HepG2 (cell line): Measurements from ENCODE around the gene YKT6. TPM values are rescaled to one million over a fixed set of nuclear protein-coding genes. Genes with fewer than 3 reads are reported as not detected.

Experiments used
- ATAC-seq: fragments of 200-7000 bp; cut with Tn5 transposase; 3 replicates; pipeline ENCODE4 v1.9.1; 2020; ENCODE audit warnings: mild to moderate bottlenecking, moderate library complexity
- BruUV-seq: library from RNA; stranded (reverse); fragments of 400-500 nt; replicated peaks from 2 replicates; lab custom pipeline; 2021; lab: Mats Ljungman, UMichigan
- CTCF ChIA-PET: fragments of 300-600 bp; formaldehyde crosslinking; extraction: SDS; loops from one replicate; lab custom pipeline; 2021; ENCODE audit warnings: low total read pairs, inconsistent platforms, low intra/inter-chr PET ratio; lab: Yijun Ruan, JAX
- POLR2A ChIA-PET: fragments of 350-600 bp; sonication (Branson Sonifier 250); formaldehyde crosslinking; loops from one replicate; lab custom pipeline; 2020; ENCODE audit warnings: antibody characterized with exemption, inconsistent platforms; lab: Yijun Ruan, JAX
- DNase-seq: peaks from one replicate; pipeline ENCODE4 v3.0.0-alpha.2; 2015; ENCODE audit warnings: low spot score
- FAIRE-seq: peaks from 3 replicates; lab custom pipeline; 2011; peaks lifted over from hg19 to GRCh38; lab: Jason Lieb, UNC
- H2AFZ ChIP-seq: one replicate; pipeline ENCODE4 v1.6.1; 2011; ENCODE audit warnings: low read length, inconsistent platforms
- H3K27ac ChIP-seq: fragments of 300-600 bp; 3 replicates; pipeline ENCODE4 v1.8.0; 2011; ENCODE audit warnings: mixed run types, mild to moderate bottlenecking, mixed read lengths, low read length, inconsistent platforms; ENCODE audit not compliant: insufficient read depth; ENCODE audit errors: extremely low read length
- H3K27me3 ChIP-seq, 2 experiments: fragments of 200-600 bp in 1 of 2; 2 replicates in 1 of 2; 3 replicates in 1 of 2; pipeline versions ENCODE4 v1.6.0 to v1.8.0; 2011; ENCODE audit warnings: low read length in 2 of 2, mild to moderate bottlenecking in 2 of 2, moderate library complexity in 2 of 2, inconsistent platforms in 1 of 2; ENCODE audit not compliant: insufficient read depth in 2 of 2, control insufficient read depth in 1 of 2
- H3K36me3 ChIP-seq, 2 experiments: fragments of 200-600 bp in 1 of 2; replicated peaks in 1 of 2; 2 replicates in 1 of 2; 3 replicates in 1 of 2; pipeline versions ENCODE4 v1.5.1 to v1.8.0; 2011; ENCODE audit warnings: low read length in 2 of 2, inconsistent platforms in 1 of 2; ENCODE audit not compliant: insufficient read depth in 2 of 2, control insufficient read depth in 1 of 2
- H3K4me1 ChIP-seq: 2 replicates; pipeline ENCODE4 v1.5.1; 2012; ENCODE audit warnings: low read length, inconsistent platforms; ENCODE audit not compliant: insufficient read depth
- H3K4me2 ChIP-seq: 2 replicates; pipeline ENCODE4 v1.6.0; 2011; ENCODE audit warnings: low read depth, low read length, inconsistent platforms
- H3K4me3 ChIP-seq, 3 experiments: fragments of 200-600 bp in 1 of 3; sonication (generic), shearing (Covaris generic) in 1 of 3; replicated peaks in 1 of 3; 2 replicates each; pipeline ENCODE4 v1.5.1; 2011 to 2016; ENCODE audit warnings: low read length in 3 of 3, inconsistent platforms in 2 of 3, low read depth in 2 of 3, mild to moderate bottlenecking in 2 of 3, control low read depth in 1 of 3, mixed read lengths in 1 of 3; ENCODE audit not compliant: insufficient read depth in 1 of 3
- H3K79me2 ChIP-seq: one replicate; pipeline ENCODE4 v1.6.1; 2011; ENCODE audit warnings: low read length, inconsistent platforms; ENCODE audit not compliant: insufficient read depth
- H3K9ac ChIP-seq: 2 replicates; pipeline ENCODE4 v1.6.0; 2011; ENCODE audit warnings: mild to moderate bottlenecking, low read depth, low read length, inconsistent platforms; ENCODE audit not compliant: insufficient read depth
- H3K9me3 ChIP-seq: 2 replicates; pipeline ENCODE4 v1.5.1; 2012; ENCODE audit warnings: mild to moderate bottlenecking, low read length
- H4K20me1 ChIP-seq: 2 replicates; pipeline ENCODE4 v1.6.0; 2011; ENCODE audit warnings: inconsistent platforms, mild to moderate bottlenecking, low read length, moderate library complexity; ENCODE audit not compliant: insufficient read depth
- DPF2 ChIP-seq: sonication (generic); formaldehyde crosslinking; IDR thresholded peaks from 2 replicates; pipeline ENCODE4 v1.4.0; 2020; ENCODE audit warnings: mild to moderate bottlenecking, low read depth, missing genetic modification reagents, borderline replicate concordance
- EZH2 ChIP-seq: conservative IDR thresholded peaks from 2 replicates; pipeline ENCODE4 v1.6.1; 2012; ENCODE audit warnings: mild to moderate bottlenecking, low read depth, low read length, moderate library complexity
- HNF1A ChIP-seq, 2 experiments: sonication (generic) in 1 of 2; formaldehyde crosslinking in 1 of 2; IDR thresholded peaks; 2 replicates each; pipeline versions ENCODE4 v1.4.0 to v1.6.1; 2016 to 2020; ENCODE audit warnings: borderline replicate concordance in 1 of 2, low read depth in 1 of 2, mild to moderate bottlenecking in 1 of 2, missing genetic modification reagents in 1 of 2
- HNRNPL ChIP-seq: fragments of 200-400 bp; formaldehyde crosslinking; IDR thresholded peaks from 2 replicates; pipeline ENCODE4 v1.6.1; 2017; ENCODE audit warnings: mild to moderate bottlenecking, low read depth, low read length
- IRX3 ChIP-seq: sonication (generic); formaldehyde crosslinking; IDR thresholded peaks from 2 replicates; pipeline ENCODE4 v1.8.1; 2023; ENCODE audit warnings: mild to moderate bottlenecking, low read depth, missing genetic modification reagents, borderline replicate concordance
- STAG1 ChIP-seq: sonication (generic); formaldehyde crosslinking; IDR thresholded peaks from 2 replicates; pipeline ENCODE4 v1.4.0; 2020; ENCODE audit warnings: missing genetic modification reagents
- TP53 ChIP-seq: sonication (generic); formaldehyde crosslinking; conservative IDR thresholded peaks from 2 replicates; pipeline ENCODE4 v1.4.0; 2020; ENCODE audit warnings: missing genetic modification reagents
- WGBS: methylation state at CpG from one replicate; pipeline ENCODE4 v1.1.6; 2017; ENCODE audit warnings: low lambda C conversion rate; 5-methylcytosine and 5-hydroxymethylcytosine counted together
- in situ Hi-C: cut with HindIII; loops from 2 replicates; pipeline ENCODE4 v1.10.0; 2017; ENCODE audit warnings: low pct_unique_long_range_greater_than_20kb; ENCODE audit not compliant: extremely low pct_ligation_motif_present
- intact Hi-C: fragments of 100-400 bp; cut with micrococcal nuclease; formaldehyde crosslinking; loops from one replicate; pipeline ENCODE4 v1.10.0; 2022; ENCODE audit not compliant: unreplicated experiment
- polyA plus RNA-seq, 8 experiments: library from polyadenylated mRNA; depleted of rRNA in 3 of 8; stranded (reverse) in 7 of 8; unstranded in 1 of 8; fragments of >200 nt; fragmentation: Illumina TruSeq in 4 of 8; extraction: Trizol in 4 of 8; gene quantifications; 2 replicates each; pipeline versions ENCODE4 v1.2.1 to v1.2.3, GENCODE V29; 2011 to 2016; ENCODE audit warnings: low read depth in 4 of 8, missing spikeins in 1 of 8, mixed read lengths in 1 of 8; ENCODE audit not compliant: insufficient read depth in 1 of 8
- total RNA-seq, 5 experiments: library from RNA; depleted of rRNA; stranded (reverse); fragments of >200 nt; fragmentation: Illumina TruSeq; extraction: Trizol; gene quantifications; 2 replicates each; pipeline ENCODE4 v1.2.3, GENCODE V29; 2016; ENCODE audit warnings: low read depth in 1 of 5
- TF ChIP-seq, protein P1 (sequence below): sonication (generic); formaldehyde crosslinking; IDR thresholded peaks from 2 replicates; pipeline ENCODE4 v1.5.0; 2020; ENCODE audit warnings: mild to moderate bottlenecking, missing genetic modification reagents
- TF ChIP-seq, protein P2 (sequence below): sonication (generic); formaldehyde crosslinking; IDR thresholded peaks from 2 replicates; pipeline ENCODE4 v1.5.0; 2020; ENCODE audit warnings: mild to moderate bottlenecking, missing genetic modification reagents, moderate library complexity

The YKT6 gene
- total and polyA plus RNA-seq, 2 of the 13 experiments (the other 11 are each of a cell fraction or from before 2014, with no cell fraction given) = 52.2 to 60.3 TPM

- TF ChIP-seq HNF1A (IDR thresholded peaks at IDR 0.05; ENCODE audit: low read depth) (no peak), HNF1A (CRISPR knock-in tag; IDR thresholded peaks at IDR 0.05; ENCODE audit: borderline replicate concordance) (no peak), TP53 (CRISPR knock-in tag) (no peak), EZH2 (no peak), DPF2 (CRISPR knock-in tag) (no peak)
- TF ChIP-seq, protein P1, sequence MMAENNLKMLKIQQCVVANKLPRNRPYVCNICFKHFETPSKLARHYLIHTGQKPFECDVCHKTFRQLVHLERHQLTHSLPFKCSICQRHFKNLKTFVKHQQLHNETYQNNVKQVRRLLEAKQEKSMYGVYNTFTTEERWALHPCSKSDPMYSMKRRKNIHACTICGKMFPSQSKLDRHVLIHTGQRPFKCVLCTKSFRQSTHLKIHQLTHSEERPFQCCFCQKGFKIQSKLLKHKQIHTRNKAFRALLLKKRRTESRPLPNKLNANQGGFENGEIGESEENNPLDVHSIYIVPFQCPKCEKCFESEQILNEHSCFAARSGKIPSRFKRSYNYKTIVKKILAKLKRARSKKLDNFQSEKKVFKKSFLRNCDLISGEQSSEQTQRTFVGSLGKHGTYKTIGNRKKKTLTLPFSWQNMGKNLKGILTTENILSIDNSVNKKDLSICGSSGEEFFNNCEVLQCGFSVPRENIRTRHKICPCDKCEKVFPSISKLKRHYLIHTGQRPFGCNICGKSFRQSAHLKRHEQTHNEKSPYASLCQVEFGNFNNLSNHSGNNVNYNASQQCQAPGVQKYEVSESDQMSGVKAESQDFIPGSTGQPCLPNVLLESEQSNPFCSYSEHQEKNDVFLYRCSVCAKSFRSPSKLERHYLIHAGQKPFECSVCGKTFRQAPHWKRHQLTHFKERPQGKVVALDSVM (CRISPR knock-in tag) = no peak
Observed at GRCh38 chr7:44242091-44242490, 41.3 kb downstream of the YKT6 start (continued).

- no peak overlapping the region for H3K4me3 ChIP-seq
- FAIRE-seq (no peak), ATAC-seq (peak; percentile 41), DNase-seq (no peak)
- H3K4me2 ChIP-seq = no peak overlapping the region
- in situ Hi-C loops (loop anchor here (5.0 kb wide), 1 partner anchor 233 kb away; no protein-coding TSS in a partner anchor), intact Hi-C loops (no loop called here)
- no peaks in the 10 kb centered on the region for H4K20me1 ChIP-seq
- ChIA-PET CTCF (interaction anchor here (1.5 kb wide), 1 partner anchor 233 kb away, joined by 5 read pairs; no protein-coding TSS in a partner anchor), POLR2A (no interaction called here)
- no peaks in the 10 kb centered on the region for H3K36me3 ChIP-seq
- no TSS peak for BruUV-seq
- no peak overlapping the region for H3K9ac ChIP-seq
- no peaks in the 10 kb centered on the region for H3K4me1 ChIP-seq
- 59% methylated on average over 4 of the region's 8 CpGs for WGBS
- no peak overlapping the region for H2AFZ ChIP-seq
- TF ChIP-seq IRX3 (CRISPR knock-in tag) (no peak), HNRNPL (0 out of 2 replicates have a peak, but pooled peaks have one; percentile 30), STAG1 (peak; percentile 34)
- TF ChIP-seq, protein P2, sequence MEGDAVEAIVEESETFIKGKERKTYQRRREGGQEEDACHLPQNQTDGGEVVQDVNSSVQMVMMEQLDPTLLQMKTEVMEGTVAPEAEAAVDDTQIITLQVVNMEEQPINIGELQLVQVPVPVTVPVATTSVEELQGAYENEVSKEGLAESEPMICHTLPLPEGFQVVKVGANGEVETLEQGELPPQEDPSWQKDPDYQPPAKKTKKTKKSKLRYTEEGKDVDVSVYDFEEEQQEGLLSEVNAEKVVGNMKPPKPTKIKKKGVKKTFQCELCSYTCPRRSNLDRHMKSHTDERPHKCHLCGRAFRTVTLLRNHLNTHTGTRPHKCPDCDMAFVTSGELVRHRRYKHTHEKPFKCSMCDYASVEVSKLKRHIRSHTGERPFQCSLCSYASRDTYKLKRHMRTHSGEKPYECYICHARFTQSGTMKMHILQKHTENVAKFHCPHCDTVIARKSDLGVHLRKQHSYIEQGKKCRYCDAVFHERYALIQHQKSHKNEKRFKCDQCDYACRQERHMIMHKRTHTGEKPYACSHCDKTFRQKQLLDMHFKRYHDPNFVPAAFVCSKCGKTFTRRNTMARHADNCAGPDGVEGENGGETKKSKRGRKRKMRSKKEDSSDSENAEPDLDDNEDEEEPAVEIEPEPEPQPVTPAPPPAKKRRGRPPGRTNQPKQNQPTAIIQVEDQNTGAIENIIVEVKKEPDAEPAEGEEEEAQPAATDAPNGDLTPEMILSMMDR (CRISPR knock-in tag) = peak; percentile 63
- H3K79me2 ChIP-seq = no peaks in the 10 kb centered on the region
- no peak overlapping the region for H3K27ac ChIP-seq
- H3K9me3 ChIP-seq = no peaks in the 10 kb centered on the region
- H3K27me3 ChIP-seq = peaks cover 7 to 37% of the 10 kb centered on the region in 2 experiments; a peak in 4 of 5 replicates
Observed at GRCh38 chr7:44244282-44244681, 43.5 kb downstream of the YKT6 start.
